Activated naive CD8-positive, alpha-beta T cell treated with anti-CD3 and anti-CD28 coated beads, Interleukin-2, amount 50 U/mL, for 16 hours (primary cell): Measurements from ENCODE around the gene DEDD2.
A peak's percentile ranks its signal among the peaks of the same experiment; 100 is the strongest.
"Not testable (repeated sequence)": the region's sequence is repeated elsewhere in the genome, so short reads cannot be mapped to it uniquely, and the experiment has no call there.

Source experiments
- DNase-seq: peaks from one replicate; pipeline ENCODE4 v3.0.0-alpha.2; 2020; ENCODE audit warnings: low read depth, low spot score

Gene DEDD2

GRCh38 chr19:42217520-42218437, at the start of gene DEDD2:
Gene DEDD2 (minus strand): TSS chr19:42217677. CDS start chr19:42217007, 670 bp downstream.
- DNase-seq, result peak; percentile 95

GRCh38 chr19:42266928-42267603, 49.6 kb upstream of the DEDD2 start:
- DNase-seq, result not testable (repeated sequence)

DNA sequence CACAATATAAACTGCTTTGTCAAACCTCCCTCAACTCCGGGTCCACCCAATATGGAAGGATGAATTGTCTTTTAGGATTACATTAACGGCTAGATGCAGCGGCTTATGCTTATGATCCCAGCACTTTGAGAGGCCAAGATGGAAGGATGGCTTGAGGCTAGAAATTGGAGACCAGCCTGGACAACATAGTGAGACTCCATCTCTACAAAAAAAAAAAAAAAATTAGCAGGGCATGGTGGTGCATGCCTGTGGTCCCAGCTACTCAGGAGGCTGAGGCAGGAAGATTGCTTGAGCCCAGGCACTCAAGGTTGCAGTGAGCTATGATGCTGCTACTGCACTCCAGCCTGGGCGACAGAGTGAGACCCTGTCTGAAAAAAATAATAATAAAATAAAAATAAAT, 48.6 kb upstream of the DEDD2 start:
- DNase-seq, result not testable (repeated sequence)

- DNase-seq, result no peak
These were observed 44.3 kb upstream of the DEDD2 start for GRCh38 chr19:42261763-42262162.

GRCh38 chr19:42257842-42258241, 40.4 kb upstream of the DEDD2 start:
- DNase-seq, result not testable (repeated sequence)

- DNase-seq, result no peak
These were observed 38.6 kb upstream of the DEDD2 start for GRCh38 chr19:42255766-42256745.

DNA sequence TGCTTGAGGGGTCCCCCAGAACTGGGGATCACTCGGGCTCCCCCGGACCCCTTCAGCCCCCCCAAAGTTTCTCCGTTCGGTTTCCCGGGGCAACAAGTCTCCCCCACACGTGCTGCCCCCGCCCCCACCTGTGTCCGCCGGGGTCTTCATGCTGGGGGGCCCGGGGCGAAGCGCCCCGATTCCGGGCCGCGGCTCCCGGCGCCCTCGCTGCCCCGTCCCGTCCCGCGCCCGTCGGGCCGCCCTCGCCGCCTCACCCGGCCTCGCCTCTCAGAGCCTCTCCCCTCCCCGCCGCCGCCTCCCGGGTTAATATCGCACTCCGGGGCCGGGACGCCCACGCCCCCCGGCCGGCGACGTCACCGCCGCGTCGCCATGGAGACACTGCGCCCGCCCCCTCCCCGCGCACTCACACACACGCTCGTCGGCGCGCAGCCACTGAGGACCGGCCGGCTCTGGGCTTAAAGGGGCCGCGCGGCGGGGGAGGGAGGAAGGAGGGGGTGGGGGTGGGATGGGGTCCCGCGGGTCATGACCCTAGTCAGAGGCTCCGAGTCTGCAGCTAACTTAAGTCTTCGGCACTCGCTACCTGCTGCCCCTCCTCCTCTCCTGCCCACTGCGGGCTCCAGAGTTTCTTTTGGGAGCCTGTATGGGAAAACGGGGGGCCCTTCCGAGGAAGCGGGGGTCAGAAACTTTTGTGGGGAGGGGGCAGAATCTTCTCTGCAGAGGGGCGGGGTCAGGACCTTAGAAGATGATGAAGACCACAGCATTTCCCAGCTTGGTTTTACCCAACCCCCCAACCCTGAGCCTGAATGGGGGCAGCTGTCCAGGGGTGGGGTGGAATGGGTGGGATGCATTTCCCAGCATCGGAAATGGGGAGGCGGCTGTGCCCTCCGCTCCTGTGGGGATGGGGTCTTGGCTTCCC, 37.6 kb upstream of the DEDD2 start, which contains the start of gene ERF:
Gene ERF, minus strand, starts transcription at position 279 of the 916 bp plus-strand sequence. Its CDS starts 129 bp downstream, at position 150.
- DNase-seq, result peak; percentile 79

GRCh38 chr19:42254089-42254849, 36.8 kb upstream of the DEDD2 start:
- DNase-seq, result peak; percentile 61

GRCh38 chr19:42253245-42254088, 36.0 kb upstream of the DEDD2 start:
- no peak for DNase-seq

DNA sequence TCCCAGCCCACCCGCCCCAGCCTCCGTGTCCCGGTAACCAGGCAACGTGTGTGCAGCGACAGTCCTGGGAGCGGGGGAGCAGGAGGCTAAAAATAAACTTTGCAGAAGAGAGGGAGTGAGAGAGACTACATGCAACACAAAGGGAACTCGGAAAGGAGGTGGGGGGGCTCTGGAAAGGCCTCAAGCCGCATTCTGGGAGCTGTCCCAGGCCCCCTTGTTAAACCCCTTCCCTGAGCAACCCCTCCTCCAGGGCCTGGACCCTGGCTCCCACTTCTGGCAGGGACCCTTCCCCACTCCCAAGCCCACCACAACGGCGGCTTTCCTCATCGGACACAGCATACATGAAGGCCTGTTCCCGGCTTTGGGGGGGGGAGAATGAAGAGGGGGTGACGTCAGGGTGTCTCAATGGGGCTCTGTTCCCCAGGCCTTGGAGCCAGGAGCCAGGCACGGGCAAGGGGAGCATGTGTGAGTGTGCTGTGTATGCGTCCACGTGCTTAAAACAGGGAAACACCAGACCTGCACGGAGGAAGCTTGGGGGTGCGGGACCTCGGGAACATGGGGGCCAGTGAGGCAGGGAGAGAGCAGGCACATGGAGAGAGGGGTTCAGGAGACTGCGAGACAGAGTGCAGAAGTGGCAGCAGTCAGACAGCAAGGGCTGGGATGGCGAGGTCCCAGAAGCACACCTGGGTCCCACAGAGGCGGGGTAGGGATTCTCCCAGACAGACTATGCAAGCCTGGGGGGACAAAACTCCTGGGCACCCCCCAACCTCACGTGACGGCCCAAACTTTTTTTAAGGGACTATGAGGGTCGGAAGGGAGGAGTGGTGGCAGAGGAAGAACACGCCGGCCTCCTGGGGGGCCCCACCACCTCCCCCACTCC, 35.1 kb upstream of the DEDD2 start:
- no peak for DNase-seq

GRCh38 chr19:42251572-42252358, 34.3 kb upstream of the DEDD2 start:
- DNase-seq, result no peak

DNA sequence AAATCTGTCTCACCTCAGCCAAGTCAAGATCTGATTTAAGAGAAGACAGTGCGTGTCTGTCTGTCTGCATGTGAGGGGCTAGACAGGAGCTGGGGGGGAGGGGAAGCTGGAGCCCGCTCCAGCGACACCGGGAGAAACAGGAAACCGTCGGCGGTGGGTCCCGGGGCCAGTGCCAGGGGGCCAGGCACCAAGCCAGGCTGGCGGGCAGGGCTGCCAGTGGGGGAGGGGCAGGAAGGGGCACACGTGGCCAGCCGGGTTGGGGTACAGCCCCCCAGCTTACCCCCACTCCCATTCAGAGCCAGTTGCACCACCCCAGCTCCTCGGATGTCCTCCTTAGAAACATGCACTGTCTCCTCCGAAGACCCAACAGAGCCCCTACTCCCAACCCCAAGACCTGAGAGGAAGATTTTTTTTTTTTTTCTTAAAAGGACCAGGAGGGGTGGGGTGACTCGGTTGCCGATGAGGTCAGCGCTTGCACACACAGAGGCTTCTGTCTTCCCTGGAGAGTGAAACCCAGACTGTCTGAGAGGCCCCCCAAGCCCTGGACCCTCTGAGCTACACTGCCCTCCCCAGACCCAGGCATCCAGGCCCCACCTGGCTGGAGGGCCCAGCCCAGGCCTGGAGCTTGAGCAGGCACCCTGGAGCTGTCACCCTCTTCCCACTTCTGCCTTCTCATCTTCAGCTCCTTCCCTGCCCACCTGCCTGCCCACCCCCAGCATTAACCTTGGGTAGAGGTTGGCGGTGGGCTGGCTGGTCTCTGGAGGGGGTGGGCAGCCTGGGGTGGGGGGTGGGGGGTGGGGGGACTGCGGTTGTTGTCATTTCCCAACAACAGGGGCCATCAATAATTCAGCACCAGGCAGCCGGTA, 33.4 kb upstream of the DEDD2 start:
- DNase-seq, result no peak

DNA sequence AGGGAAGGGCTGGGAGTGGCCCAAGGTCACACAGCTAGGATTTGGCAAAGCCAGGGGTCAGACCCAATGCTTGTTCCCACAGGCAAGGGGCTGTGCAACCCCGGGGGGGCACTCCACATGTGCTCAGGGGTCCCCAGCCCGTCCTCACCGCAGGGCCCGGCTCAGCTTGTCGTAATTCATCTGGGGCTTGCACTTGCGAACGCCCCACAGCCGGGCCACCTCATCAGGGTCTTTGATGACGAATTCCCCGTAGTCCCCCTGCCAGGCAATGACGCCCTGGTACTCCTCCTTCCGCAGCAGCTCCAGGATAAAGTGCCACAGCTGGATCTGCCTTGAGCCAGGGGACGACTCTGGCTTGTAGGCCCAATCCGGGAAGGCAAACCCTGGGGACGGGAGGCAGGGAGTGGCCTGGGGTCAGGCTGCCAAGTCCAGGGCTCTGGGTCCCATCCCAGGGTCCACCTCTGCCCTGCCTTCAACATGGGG, 32.7 kb upstream of the DEDD2 start:
- DNase-seq, result no peak

DNA sequence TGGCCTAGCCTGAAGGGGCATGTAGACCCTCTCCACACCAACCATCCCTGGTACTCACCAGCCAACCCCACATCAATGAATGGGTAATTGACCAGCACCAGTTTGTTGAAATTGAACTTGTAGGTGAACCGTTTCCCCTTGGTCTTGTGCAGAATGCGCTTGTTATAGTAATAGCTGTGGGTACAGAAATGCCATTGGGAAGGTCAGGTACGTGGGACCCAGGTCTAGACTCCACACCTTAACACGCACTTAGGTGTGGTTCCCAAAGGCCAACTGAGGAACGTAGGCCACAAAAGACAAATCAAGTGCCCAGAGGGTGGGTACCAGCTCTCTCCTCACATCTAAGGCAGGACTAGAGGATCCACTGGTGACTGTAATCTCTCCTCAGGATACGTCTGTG, 32.3 kb upstream of the DEDD2 start:
- DNase-seq, result no peak

DNA sequence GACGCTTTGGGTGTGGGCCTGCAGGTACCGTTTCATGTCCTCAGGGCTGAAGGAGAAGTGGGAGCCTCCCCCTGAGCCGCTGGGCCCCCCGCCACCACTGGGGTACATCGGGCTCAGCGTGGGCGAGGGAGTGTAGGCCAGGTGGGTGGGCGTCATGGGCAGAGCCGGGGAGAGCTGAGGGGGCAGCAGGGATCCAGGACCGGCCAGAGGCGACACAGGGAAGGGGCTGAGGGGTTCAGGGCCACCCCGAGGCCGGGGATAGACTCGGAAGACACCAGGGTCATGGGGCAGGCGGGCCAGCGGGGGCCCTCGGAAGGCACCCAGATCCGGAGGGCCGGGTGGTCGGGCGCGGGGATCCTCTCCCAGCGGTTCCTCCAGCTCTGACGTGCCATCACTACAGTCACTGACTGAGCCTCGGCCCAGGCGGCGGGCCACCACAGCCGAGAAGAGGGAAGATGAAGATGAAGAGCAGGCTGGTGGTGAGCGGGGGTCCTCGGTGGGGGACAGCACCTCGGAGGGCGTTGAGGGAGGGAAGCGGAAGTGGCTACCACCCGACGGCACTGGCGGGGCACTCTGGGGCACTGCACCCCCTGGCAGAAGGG, 31.8 kb upstream of the DEDD2 start:
- no peak for DNase-seq
